ENCODE measurements around the gene COL26A1. TPM values are rescaled to one million over a fixed set of nuclear protein-coding genes. Genes with fewer than 3 reads are reported as not detected.

Gene COL26A1
- total RNA-seq, 2 experiments from 2014 or later: not detected

GRCh38 chr7:101564778-101565211 lies 202.1 kb downstream of the COL26A1 start:
- Mint-ChIP-seq H3K9me3 (peaks cover 3% of the 10 kb centered on the region), H3K36me3 (no peaks in the 10 kb centered on the region), H3K4me3 (no peak overlapping the region), H3K4me1 (ENCODE audit: low read depth) (peaks cover 2% of the 10 kb centered on the region), H3K27me3 (peaks cover 10% of the 10 kb centered on the region), H3K27ac (no peak overlapping the region)
- POLR2A ChIA-PET: no interaction called here
- intact Hi-C loops (cut with micrococcal nuclease): no loop called here
- no peak for DNase-seq
- CTCF ChIA-PET: no interaction called here

GRCh38 chr7:101565601-101566209 lies 203.0 kb downstream of the COL26A1 start:
- peaks cover 9% of the 10 kb centered on the region for H3K27me3 Mint-ChIP-seq
- no peak for DNase-seq
- CTCF ChIA-PET: no interaction called here
- H3K9me3 Mint-ChIP-seq: peaks cover 4% of the 10 kb centered on the region
- POLR2A ChIA-PET: no interaction called here
- peaks cover 2% of the 10 kb centered on the region for H3K4me1 Mint-ChIP-seq (ENCODE audit: low read depth)
- H3K27ac Mint-ChIP-seq: no peak overlapping the region
- intact Hi-C loops (cut with micrococcal nuclease): no loop called here
- H3K36me3 Mint-ChIP-seq: no peaks in the 10 kb centered on the region
- no peak overlapping the region for H3K4me3 Mint-ChIP-seq

- H3K27me3 Mint-ChIP-seq: peaks cover 9% of the 10 kb centered on the region
- ChIA-PET CTCF (interaction anchor here (2.0 kb wide), 1 partner anchor 24 kb away, joined by 5 read pairs; no protein-coding TSS in a partner anchor), POLR2A (no interaction called here)
- H3K4me3 Mint-ChIP-seq: no peak overlapping the region
- H3K36me3 Mint-ChIP-seq: no peaks in the 10 kb centered on the region
- H3K27ac Mint-ChIP-seq: no peak overlapping the region
- peaks cover 2% of the 10 kb centered on the region for H3K4me1 Mint-ChIP-seq (ENCODE audit: low read depth)
- intact Hi-C loops (cut with micrococcal nuclease): no loop called here
- DNase-seq: no peak
- peaks cover 8% of the 10 kb centered on the region for H3K9me3 Mint-ChIP-seq
Measured at GRCh38 chr7:101567230-101567629, 204.6 kb downstream of the COL26A1 start.

GRCh38 chr7:101572156-101572555 lies 209.5 kb downstream of the COL26A1 start:
- CTCF ChIA-PET: no interaction called here
- POLR2A ChIA-PET: no interaction called here
- no peak for DNase-seq
- Mint-ChIP-seq H3K4me3 (no peak overlapping the region), H3K36me3 (no peaks in the 10 kb centered on the region), H3K9me3 (peaks cover 18% of the 10 kb centered on the region), H3K27ac (no peak overlapping the region), H3K4me1 (ENCODE audit: low read depth) (no peaks in the 10 kb centered on the region), H3K27me3 (peaks cover 15% of the 10 kb centered on the region)
- intact Hi-C loops (cut with micrococcal nuclease): no loop called here

GRCh38 chr7:101575168-101575567 lies 212.5 kb downstream of the COL26A1 start:
- POLR2A ChIA-PET: no interaction called here
- H3K36me3 Mint-ChIP-seq: no peaks in the 10 kb centered on the region
- H3K9me3 Mint-ChIP-seq: peaks cover 16% of the 10 kb centered on the region
- H3K27me3 Mint-ChIP-seq: peaks cover 15% of the 10 kb centered on the region
- DNase-seq: no peak
- intact Hi-C loops (cut with micrococcal nuclease): no loop called here
- no peak overlapping the region for H3K4me3 Mint-ChIP-seq
- no peak overlapping the region for H3K27ac Mint-ChIP-seq
- H3K4me1 Mint-ChIP-seq (ENCODE audit: low read depth): no peaks in the 10 kb centered on the region
- CTCF ChIA-PET: no interaction called here

- CTCF ChIA-PET: no interaction called here
- POLR2A ChIA-PET: no interaction called here
- DNase-seq: no peak
- H3K36me3 Mint-ChIP-seq: no peaks in the 10 kb centered on the region
- intact Hi-C loops (cut with micrococcal nuclease): no loop called here
- H3K27ac Mint-ChIP-seq: no peak overlapping the region
- H3K9me3 Mint-ChIP-seq: peaks cover 14% of the 10 kb centered on the region
- H3K27me3 Mint-ChIP-seq: peaks cover 13% of the 10 kb centered on the region
- no peak overlapping the region for H3K4me3 Mint-ChIP-seq
- H3K4me1 Mint-ChIP-seq (ENCODE audit: low read depth): no peaks in the 10 kb centered on the region
Measured at GRCh38 chr7:101575721-101576120, 213.0 kb downstream of the COL26A1 start.

- DNase-seq: no peak
- CTCF ChIA-PET: interaction anchor here (0.6 kb wide), 1 partner anchor 160 kb away, joined by 3 read pairs; no protein-coding TSS in a partner anchor
Measured at GRCh38 chr7:101576998-101577397, 214.3 kb downstream of the COL26A1 start.

GRCh38 chr7:101578552-101578951 lies 215.9 kb downstream of the COL26A1 start:
- intact Hi-C loops (cut with micrococcal nuclease): no loop called here
- ChIA-PET CTCF (no interaction called here), POLR2A (no interaction called here)
- H3K27me3 Mint-ChIP-seq: peaks cover 11% of the 10 kb centered on the region
- no peak overlapping the region for H3K27ac Mint-ChIP-seq
- no peak overlapping the region for H3K4me3 Mint-ChIP-seq
- no peaks in the 10 kb centered on the region for H3K4me1 Mint-ChIP-seq (ENCODE audit: low read depth)
- no peak for DNase-seq
- H3K36me3 Mint-ChIP-seq: no peaks in the 10 kb centered on the region
- peaks cover 3% of the 10 kb centered on the region for H3K9me3 Mint-ChIP-seq

More at GRCh38 chr7:101576998-101577397, 214.3 kb downstream of the COL26A1 start:
- no peak overlapping the region for H3K27ac Mint-ChIP-seq
- H3K4me1 Mint-ChIP-seq (ENCODE audit: low read depth): no peaks in the 10 kb centered on the region
- no peaks in the 10 kb centered on the region for H3K36me3 Mint-ChIP-seq
- POLR2A ChIA-PET: interaction anchor here (0.7 kb wide), 1 partner anchor 10 kb away, joined by 3 read pairs; no protein-coding TSS in a partner anchor
- H3K9me3 Mint-ChIP-seq: peaks cover 12% of the 10 kb centered on the region
- peaks cover 13% of the 10 kb centered on the region for H3K27me3 Mint-ChIP-seq
- no peak overlapping the region for H3K4me3 Mint-ChIP-seq
- intact Hi-C loops (cut with micrococcal nuclease): no loop called here

GRCh38 chr7:101580596-101580995 lies 217.9 kb downstream of the COL26A1 start:
- ChIA-PET POLR2A (no interaction called here), CTCF (no interaction called here)
- intact Hi-C loops (cut with micrococcal nuclease): no loop called here
- Mint-ChIP-seq H3K9me3 (no peaks in the 10 kb centered on the region), H3K4me1 (ENCODE audit: low read depth) (no peaks in the 10 kb centered on the region), H3K27me3 (peaks cover 8% of the 10 kb centered on the region), H3K36me3 (no peaks in the 10 kb centered on the region), H3K4me3 (no peak overlapping the region), H3K27ac (no peak overlapping the region)
- no peak for DNase-seq

GRCh38 chr7:101581891-101582290 lies 219.2 kb downstream of the COL26A1 start:
- Mint-ChIP-seq H3K36me3 (no peaks in the 10 kb centered on the region), H3K27ac (no peak overlapping the region), H3K4me1 (ENCODE audit: low read depth) (no peaks in the 10 kb centered on the region), H3K9me3 (no peaks in the 10 kb centered on the region), H3K4me3 (no peak overlapping the region), H3K27me3 (peaks cover 5% of the 10 kb centered on the region)
- ChIA-PET POLR2A (no interaction called here), CTCF (no interaction called here)
- intact Hi-C loops (cut with micrococcal nuclease): no loop called here
- DNase-seq: no peak

- peaks cover 2% of the 10 kb centered on the region for H3K27me3 Mint-ChIP-seq
- ChIA-PET CTCF (no interaction called here), POLR2A (no interaction called here)
- H3K9me3 Mint-ChIP-seq: no peaks in the 10 kb centered on the region
- intact Hi-C loops (cut with micrococcal nuclease): no loop called here
- H3K27ac Mint-ChIP-seq: no peak overlapping the region
- DNase-seq: no peak
- no peaks in the 10 kb centered on the region for H3K4me1 Mint-ChIP-seq (ENCODE audit: low read depth)
- H3K4me3 Mint-ChIP-seq: no peak overlapping the region
- no peaks in the 10 kb centered on the region for H3K36me3 Mint-ChIP-seq
Measured at GRCh38 chr7:101582971-101583370, 220.3 kb downstream of the COL26A1 start.

- CTCF ChIA-PET: no interaction called here
- Mint-ChIP-seq H3K27ac (no peak overlapping the region), H3K9me3 (no peaks in the 10 kb centered on the region)
Measured at GRCh38 chr7:101586078-101586905, 223.6 kb downstream of the COL26A1 start.

More at GRCh38 chr7:101586078-101586905, 223.6 kb downstream of the COL26A1 start:
- no peak for DNase-seq
- H3K27me3 Mint-ChIP-seq: no peaks in the 10 kb centered on the region
- H3K4me1 Mint-ChIP-seq (ENCODE audit: low read depth): no peaks in the 10 kb centered on the region
- H3K4me3 Mint-ChIP-seq: no peak overlapping the region
- H3K36me3 Mint-ChIP-seq: no peaks in the 10 kb centered on the region
- intact Hi-C loops (cut with micrococcal nuclease): no loop called here
- POLR2A ChIA-PET: no interaction called here

All from activated CD4-positive, alpha-beta memory T cell treated with anti-CD3 and anti-CD28 coated beads for 36 hours (primary cell).